HG03460 (cell line): ENCODE results near the gene EXOC5.
A peak's percentile ranks its signal among the peaks of the same experiment; 100 is the strongest.

Experiments
- ATAC-seq: cut with Tn5 transposase; IDR thresholded peaks from one replicate; pipeline ENCODE4 v1.9.1; 2021; ENCODE audit not compliant: unreplicated experiment

EXOC5 gene, protein sequence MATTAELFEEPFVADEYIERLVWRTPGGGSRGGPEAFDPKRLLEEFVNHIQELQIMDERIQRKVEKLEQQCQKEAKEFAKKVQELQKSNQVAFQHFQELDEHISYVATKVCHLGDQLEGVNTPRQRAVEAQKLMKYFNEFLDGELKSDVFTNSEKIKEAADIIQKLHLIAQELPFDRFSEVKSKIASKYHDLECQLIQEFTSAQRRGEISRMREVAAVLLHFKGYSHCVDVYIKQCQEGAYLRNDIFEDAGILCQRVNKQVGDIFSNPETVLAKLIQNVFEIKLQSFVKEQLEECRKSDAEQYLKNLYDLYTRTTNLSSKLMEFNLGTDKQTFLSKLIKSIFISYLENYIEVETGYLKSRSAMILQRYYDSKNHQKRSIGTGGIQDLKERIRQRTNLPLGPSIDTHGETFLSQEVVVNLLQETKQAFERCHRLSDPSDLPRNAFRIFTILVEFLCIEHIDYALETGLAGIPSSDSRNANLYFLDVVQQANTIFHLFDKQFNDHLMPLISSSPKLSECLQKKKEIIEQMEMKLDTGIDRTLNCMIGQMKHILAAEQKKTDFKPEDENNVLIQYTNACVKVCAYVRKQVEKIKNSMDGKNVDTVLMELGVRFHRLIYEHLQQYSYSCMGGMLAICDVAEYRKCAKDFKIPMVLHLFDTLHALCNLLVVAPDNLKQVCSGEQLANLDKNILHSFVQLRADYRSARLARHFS

GRCh38 chr14:57268161-57269069 lies at the start of gene EXOC5, which contains the start of gene AP5M1:
Gene EXOC5, minus strand, starts transcription at chr14:57268905. Its CDS starts 257 bp downstream, at chr14:57268648.
Gene AP5M1, plus strand, starts transcription at chr14:57268971. Its CDS starts 344 bp downstream, at chr14:57269315.
- ATAC-seq, result peak; percentile 81

- peak; percentile 70 for ATAC-seq
Measured at GRCh38 chr14:57317248-57317833, 48.6 kb upstream of the EXOC5 start.

DNA sequence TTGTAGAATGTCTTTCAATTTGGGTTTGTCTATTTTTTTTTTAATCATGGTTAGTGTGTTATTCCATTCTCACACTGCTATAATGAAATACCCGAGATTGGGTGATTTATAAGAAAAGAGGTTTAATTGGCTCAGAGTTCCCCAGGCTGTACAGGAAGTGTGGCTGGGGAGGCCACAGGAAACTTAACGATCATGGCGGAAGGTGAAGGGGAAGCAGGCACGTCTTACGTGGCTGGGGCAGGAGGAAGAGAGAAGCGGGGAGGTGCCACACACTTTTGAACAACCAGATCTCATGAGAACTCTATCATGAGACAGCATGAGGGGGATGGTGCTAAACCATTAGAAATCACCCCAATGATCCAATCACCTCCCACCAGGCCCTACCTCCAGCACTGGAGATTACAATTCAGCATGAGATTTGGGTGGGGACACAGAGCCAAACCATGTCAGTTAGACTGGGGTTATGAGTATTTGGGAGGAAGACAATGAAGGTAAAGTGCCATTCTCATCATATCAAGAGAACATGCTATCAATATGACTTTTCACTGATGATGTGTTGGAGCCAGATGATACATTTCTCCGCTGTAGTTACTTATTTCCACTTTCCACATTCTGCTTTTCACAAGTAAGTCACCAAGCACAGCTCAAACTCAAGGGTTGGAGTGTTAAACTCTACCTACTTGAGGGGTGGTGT lies 45.8 kb upstream of the EXOC5 start:
- no peak for ATAC-seq

DNA sequence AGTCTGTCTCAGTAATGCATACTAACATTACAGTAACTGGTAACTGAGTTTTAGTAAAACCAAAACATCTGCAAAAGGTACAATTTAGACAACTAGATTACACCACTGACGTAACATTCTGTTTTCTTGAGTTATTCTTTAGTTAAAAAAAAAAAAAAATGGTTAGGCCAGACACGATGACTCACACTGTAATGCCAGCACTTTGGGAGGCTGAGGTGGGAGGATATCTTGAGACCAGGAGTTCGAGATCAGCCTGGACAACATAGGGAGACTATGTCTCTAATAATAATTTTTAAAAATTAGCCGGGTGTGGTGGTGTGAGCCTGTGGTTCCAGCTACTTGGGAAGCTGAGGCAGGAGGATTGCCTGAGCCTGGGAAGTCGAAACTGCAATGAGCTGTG lies 34.2 kb upstream of the EXOC5 start:
- no peak for ATAC-seq

DNA sequence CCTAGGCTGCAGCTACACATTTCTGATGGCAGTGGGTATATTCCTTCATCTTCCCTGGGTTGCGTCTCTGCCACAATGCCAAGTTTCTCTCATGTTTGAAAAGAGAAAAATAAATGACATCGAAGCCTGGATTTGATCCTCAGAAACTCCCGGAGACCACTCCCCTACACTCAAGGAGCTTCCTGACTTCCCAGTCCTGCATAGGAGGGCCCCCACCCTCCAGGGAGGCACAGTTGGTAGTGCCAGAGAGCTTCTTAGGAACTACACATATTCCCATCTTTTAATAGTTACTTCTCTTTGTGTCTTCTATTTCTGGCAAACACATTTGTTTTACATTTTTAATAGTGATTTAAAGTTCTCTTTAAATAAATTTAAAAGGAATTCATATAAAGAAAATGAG lies 30.8 kb upstream of the EXOC5 start:
- ATAC-seq, result no peak

DNA sequence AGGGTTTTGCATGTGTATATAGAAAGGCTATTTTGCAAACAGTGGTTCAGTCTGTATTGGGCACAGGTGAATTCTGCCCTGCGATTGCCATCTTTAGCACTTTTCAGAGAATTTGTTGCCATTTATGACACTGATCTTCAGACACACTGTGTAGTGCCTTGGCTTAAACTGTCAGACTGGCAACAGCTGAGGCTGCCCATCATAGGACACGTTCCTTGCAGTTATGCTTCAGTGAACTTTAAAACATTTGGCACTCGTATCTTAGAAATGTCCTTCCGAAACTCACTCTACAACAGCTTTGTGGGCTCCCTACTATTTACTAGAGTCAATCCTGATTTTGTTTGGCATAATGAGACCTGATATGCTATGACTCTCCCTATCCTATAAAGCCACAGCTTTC lies 29.1 kb upstream of the EXOC5 start:
- no peak for ATAC-seq

DNA sequence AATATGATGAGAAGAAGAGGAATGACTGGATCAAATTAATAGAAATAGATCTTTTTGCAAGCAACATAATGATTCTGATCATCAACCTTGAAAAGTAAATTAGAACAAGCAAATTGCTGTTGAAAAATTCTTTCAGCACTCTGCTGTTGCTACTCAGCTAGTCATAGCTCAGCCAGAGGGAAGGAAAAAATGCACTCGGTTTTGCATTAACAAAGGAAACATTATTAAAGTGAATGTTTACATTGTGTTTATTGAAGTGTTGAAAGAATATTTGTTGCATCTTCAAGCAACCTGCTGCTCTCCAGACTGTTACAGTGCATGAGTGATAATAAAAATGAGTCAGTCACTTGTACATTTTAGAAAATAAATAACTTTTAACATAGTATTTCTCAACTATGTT lies 26.5 kb upstream of the EXOC5 start:
- no peak for ATAC-seq

GRCh38 chr14:57293866-57294837 lies 25.4 kb upstream of the EXOC5 start:
- ATAC-seq, result no peak

GRCh38 chr14:57291692-57292647 lies 23.3 kb upstream of the EXOC5 start:
- no peak for ATAC-seq

DNA sequence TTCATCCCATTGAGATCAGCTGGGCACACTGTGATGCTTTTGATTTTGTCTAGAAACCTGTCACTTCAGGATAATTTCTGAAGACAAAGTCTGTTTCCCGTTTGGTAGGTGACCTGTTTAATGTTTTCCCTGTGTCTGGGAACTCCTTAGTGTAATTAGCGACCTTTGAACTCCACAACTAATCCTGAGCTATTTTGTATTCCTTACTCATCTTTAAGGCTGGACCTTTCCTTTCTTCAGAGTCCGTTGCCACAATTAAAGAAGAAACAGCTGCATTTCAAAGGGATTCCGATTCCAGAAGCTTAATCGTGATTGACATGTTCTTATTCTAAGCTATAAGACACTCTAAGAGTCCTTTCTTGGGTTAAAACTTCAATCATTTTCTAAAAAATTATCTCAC lies 22.0 kb upstream of the EXOC5 start:
- no peak for ATAC-seq

- no peak for ATAC-seq
Measured at GRCh38 chr14:57287745-57288144, 19.0 kb upstream of the EXOC5 start.

GRCh38 chr14:57277062-57277461 lies 8.4 kb upstream of the EXOC5 start:
- no peak for ATAC-seq

- no peak for ATAC-seq
Measured at GRCh38 chr14:57275023-57275664, 6.4 kb upstream of the EXOC5 start.

GRCh38 chr14:57274551-57274950 lies 5.8 kb upstream of the EXOC5 start:
- no peak for ATAC-seq

DNA sequence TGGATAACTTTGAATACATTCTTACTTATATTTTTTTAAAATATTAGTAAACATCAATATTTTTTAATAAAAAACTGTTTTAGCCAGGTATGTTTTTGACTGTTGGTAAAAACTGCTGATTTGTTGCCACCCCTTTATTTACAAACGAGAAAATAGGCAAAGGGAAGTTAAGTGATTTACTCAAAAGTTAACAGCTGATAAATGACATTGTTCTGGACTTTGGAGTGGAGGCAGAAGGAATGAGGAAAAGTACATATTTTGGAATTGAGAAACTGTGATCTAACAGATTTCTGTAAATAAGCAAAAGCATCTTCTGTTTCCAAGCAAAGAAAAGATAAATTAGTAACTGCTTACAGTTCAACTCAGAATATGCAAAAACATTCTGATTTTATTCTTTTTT lies 4.5 kb upstream of the EXOC5 start:
- no peak for ATAC-seq

DNA sequence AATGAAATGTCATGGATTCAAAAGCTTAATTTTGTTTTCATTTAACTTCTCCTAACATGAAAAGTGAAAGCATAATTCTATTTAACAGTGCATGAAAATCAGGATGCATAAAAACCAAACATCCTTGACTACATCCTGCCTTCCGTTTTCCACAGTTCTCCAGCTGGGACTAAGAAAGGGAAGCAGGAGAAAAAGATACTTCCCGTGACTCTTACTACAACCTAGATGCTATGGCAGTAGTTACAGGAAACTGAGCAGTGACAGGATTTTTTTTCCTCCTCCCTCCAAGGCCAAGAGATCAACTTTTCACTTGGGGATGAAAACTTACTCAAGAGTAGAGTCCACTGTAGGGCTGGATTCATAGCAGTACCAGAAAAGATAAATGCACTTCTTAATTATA lies 2.6 kb downstream of the EXOC5 start:
- no peak for ATAC-seq

DNA sequence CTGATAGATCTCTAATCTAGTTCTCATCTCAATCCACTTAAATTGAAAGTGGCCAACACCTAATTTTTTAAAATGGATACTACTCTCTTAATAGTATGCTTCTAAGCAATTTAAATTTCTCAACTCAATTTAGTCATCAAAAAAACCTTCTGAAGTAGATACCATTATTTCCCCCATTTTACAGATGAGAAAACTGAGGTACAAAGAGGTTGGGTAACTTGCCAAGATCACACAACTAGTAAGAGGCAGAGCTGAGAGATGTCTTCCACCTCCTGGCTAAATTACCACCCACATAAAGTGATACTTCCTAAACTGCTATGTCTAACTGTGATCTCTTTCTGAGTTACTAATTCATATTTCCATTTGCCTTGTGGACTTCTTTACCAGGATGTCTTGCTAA lies 6.6 kb downstream of the EXOC5 start:
- ATAC-seq, result no peak

- no peak for ATAC-seq
Measured at GRCh38 chr14:57261604-57262003, 7.1 kb downstream of the EXOC5 start.
